Bronchial epithelial cell (primary cell): ENCODE results near the gene CTDP1. TPM values are rescaled to one million over a fixed set of nuclear protein-coding genes. Genes with fewer than 3 reads are reported as not detected.

Source experiments
- DNase-seq: peaks from one replicate; pipeline ENCODE4 v3.0.0-alpha.2; 2010; ENCODE audit warnings: low read depth
- FAIRE-seq: peaks from 2 replicates; lab custom pipeline; 2011; peaks lifted over from hg19 to GRCh38; lab: Jason Lieb, UNC
- H3K27me3 ChIP-seq: 2 replicates; pipeline ENCODE4 v1.5.1; 2011; ENCODE audit warnings: low read length; ENCODE audit not compliant: control insufficient read depth, insufficient read depth
- H3K36me3 ChIP-seq: 2 replicates; pipeline ENCODE4 v1.5.1; 2011; ENCODE audit warnings: low read length; ENCODE audit not compliant: control insufficient read depth, insufficient read depth
- H3K4me3 ChIP-seq: 2 replicates; pipeline ENCODE4 v1.5.1; 2011; ENCODE audit warnings: mild to moderate bottlenecking, low read depth, low read length, control low read depth
- CTCF ChIP-seq: IDR thresholded peaks from 2 replicates; pipeline ENCODE4 v1.5.1; 2011; ENCODE audit warnings: mild to moderate bottlenecking, moderate library complexity, low read length, control low read depth, inconsistent platforms; ENCODE audit not compliant: insufficient read depth, severe bottlenecking
- total RNA-seq: library from RNA; depleted of rRNA; stranded (reverse); fragments of >200 nt; gene quantifications from 2 replicates; pipeline ENCODE4 v1.2.1, GENCODE V29; 2014

The CTDP1 gene
- total RNA-seq, 1 donor from 2014 or later, result 27.1 TPM

GRCh38 chr18:79784965-79785770, 105.6 kb downstream of the CTDP1 start:
- Histone ChIP-seq H3K4me3 (no peak overlapping the region), H3K27me3 (peaks cover 5% of the 10 kb centered on the region), H3K36me3 (no peaks in the 10 kb centered on the region)
- DNase-seq (no peak), FAIRE-seq (no peak)
- TF ChIP-seq CTCF, result no peak

- Histone ChIP-seq H3K36me3 (no peaks in the 10 kb centered on the region), H3K27me3 (peaks cover 8% of the 10 kb centered on the region), H3K4me3 (no peak overlapping the region)
- DNase-seq, result no peak
- no peak for TF ChIP-seq CTCF
- FAIRE-seq, result no peak
Measured at GRCh38 chr18:79785831-79786230, 106.2 kb downstream of the CTDP1 start.

- Histone ChIP-seq H3K36me3 (no peaks in the 10 kb centered on the region), H3K4me3 (no peak overlapping the region), H3K27me3 (peaks cover 8% of the 10 kb centered on the region)
- DNase-seq (no peak), FAIRE-seq (no peak)
- TF ChIP-seq CTCF, result no peak
Measured at GRCh38 chr18:79786304-79786703, 106.7 kb downstream of the CTDP1 start.

GRCh38 chr18:79786786-79787526, 107.4 kb downstream of the CTDP1 start:
- FAIRE-seq (no peak), DNase-seq (no peak)
- no peak for TF ChIP-seq CTCF
- no peaks in the 10 kb centered on the region for H3K36me3 ChIP-seq
- no peak overlapping the region for H3K4me3 ChIP-seq
- H3K27me3 ChIP-seq, result peaks cover 8% of the 10 kb centered on the region

GRCh38 chr18:79787527-79787864, 107.9 kb downstream of the CTDP1 start:
- FAIRE-seq (no peak), DNase-seq (no peak)
- no peaks in the 10 kb centered on the region for H3K36me3 ChIP-seq
- H3K4me3 ChIP-seq, result no peak overlapping the region
- TF ChIP-seq CTCF, result no peak
- H3K27me3 ChIP-seq, result peaks cover 8% of the 10 kb centered on the region
